GM19035 (cell line): ENCODE data around the gene MAN1A2.

Source experiments
- ATAC-seq: cut with Tn5 transposase; IDR thresholded peaks from one replicate; pipeline ENCODE4 v1.9.1; 2021; ENCODE audit not compliant: unreplicated experiment

The MAN1A2 gene

DNA sequence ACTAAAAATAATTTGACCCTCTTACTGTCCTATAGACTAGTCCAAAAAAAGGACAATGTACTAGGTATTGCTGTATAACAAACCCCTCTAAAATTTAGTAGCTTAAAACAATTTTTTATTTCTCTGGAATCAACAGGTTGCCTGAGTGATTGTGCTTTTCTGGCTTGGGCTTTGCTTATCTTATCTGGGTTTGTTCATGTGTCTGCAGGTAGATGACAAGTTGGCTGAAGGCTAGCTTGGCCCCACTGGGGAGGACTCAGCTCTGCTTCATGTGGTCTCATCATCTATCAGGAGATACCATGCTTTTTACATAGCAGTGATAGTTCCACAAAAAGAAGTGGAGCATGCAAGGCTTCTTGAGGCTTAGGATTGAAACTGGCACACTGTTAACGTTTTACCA, 114.2 kb downstream of the MAN1A2 start:
- ATAC-seq: no peak

DNA sequence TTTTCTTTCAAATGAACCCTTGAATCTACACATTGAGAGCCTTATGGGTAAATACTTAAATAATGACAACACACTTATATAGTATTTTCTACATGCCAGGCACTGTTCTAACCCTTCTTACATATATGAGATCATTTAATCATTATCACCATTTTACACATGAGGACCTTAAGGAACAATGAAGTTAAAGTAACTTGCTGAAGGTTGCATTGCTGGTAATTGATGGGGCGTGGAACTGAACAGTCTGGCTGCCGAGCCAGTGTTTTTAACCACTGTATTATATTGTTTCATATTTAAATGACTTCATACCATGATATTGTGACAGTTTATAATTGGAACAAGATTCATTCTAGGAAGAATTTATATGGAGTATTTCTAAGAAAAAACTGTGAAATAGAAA, 126.7 kb downstream of the MAN1A2 start:
- no peak for ATAC-seq

DNA sequence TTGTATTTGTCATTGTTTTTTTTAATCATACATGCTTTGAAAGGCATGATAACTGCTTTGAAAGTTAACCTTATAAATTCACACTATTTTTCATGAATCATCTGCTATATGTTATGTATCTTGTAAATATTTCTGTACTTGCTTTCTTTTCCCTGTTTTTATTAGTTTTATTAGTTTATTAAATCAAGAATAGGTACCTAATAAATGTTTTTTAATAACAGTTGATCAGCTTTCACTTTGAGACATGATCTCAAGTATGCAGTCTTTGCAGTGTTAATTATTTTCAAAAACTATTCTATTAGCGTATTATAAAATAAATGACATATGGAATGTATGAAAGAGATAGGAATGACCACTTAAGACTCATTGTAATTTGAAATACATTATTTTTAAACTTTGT, 127.8 kb downstream of the MAN1A2 start:
- no peak for ATAC-seq

DNA sequence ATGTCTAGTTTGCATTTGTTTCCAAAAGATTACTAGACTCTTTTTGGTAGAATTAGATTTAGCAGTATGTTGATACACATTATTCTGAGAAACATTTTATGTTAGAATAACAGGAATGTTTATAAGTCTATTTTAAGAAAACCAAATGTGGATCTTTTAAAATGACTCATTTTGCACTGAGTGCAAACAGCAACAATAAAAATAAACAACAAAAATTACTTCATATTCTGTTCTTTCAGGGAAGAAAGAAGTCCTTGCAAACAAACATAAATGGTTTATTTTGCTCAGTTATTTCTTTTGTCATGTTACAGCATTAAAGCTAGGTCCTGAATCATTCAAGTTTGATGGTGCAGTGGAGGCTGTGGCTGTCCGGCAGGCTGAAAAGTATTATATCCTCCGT, 131.8 kb downstream of the MAN1A2 start:
- no peak for ATAC-seq

DNA sequence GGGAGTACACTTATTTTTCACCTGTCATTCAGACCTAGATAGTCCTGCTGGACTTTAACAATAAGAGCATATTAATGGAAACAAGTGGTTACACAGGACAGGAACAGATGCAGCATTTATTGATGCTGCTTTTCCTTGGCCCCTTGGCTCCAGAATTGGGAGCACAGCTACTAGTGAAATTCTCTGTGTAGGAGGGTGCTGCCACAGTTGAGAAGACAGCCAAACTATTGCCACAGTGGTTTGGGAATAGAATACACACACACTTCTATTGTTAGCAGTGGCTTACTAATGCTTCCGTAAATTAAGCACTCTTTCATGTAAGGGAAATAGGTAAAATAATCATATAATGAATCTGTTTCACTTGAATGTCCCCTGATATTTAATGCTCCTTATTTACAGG, 133.3 kb downstream of the MAN1A2 start:
- ATAC-seq: no peak

DNA sequence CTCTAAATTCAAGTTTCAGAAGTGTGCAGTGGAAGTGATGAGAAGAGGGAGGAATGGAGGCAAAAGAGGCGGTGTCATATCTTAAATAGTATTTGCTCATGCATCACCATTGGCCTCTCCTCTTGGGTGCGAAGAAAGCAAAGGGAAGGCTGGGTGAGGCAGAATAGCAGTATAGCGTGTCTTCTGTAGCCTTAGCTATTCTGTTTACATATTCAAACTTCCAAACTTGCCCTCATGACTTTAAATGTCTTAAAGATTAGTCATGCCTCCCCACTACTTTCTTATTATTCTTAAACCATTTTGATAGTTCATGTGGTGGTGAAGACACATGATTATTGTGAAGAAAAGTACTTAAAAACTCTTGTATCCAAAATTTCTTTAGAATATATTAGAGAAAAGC, 134.0 kb downstream of the MAN1A2 start:
- no peak for ATAC-seq

DNA sequence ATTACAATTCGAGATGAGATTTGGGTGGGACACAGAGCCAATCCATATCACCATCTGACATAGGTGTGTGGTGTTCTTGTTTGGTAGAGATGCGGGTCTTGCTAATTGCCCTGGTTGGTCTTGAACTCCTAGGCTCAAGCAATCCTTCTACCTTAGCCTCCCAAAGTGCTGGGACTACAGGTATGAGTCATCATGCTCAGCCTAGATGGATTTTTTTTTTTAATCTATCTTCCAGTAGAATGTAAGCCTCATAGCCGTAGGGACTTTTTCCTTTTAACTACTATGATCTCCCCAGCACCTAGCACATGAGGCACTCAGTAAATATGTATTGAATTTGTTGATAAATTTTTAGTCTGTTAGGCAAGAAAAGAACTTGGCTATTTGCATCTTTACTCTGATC, 144.0 kb downstream of the MAN1A2 start:
- no peak for ATAC-seq

DNA sequence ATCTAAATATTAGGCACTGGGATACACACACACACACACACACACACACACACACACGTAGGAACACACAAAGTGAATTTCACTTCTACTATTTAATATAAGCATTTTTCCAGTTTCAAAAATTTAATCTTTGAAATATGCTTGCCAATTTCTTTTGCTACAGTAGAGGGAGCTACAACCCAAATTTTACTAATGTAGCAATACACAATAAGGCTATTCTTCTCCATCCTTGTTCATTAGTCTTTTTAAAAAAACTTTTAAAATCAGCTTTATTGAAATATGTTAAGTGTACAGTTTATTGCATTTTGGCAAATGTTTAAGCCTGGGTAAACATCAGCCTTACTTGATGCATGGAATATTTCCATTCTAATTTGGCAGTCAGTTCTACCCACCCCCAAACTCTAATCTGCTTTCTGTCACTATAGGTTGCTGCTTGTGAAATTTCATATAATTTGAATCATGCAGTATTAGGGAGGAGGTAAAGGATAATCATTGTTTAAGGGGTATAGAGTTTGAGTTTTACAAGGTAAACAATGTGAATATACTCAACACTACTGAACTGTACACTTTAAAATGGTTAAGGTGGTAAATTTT, 145.6 kb downstream of the MAN1A2 start:
- no peak for ATAC-seq

DNA sequence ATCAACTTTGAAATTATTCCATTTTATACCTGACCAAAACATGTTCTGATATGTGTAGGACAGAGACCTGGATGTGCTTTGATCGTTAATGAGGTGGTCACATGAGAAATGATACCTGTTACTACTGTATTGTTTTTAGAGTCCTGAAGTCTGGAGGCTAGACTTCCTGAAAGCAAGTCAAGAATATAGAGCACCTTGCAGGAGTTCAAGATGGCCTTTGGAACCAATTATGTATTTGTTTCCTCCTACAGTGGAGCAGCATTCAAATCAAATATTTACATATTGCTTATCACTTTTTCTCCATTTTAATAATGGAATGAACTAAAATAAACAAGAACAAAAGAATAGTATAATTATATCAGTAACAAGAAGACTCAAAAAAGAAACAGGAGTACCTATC, 155.9 kb downstream of the MAN1A2 start:
- ATAC-seq: no peak

DNA sequence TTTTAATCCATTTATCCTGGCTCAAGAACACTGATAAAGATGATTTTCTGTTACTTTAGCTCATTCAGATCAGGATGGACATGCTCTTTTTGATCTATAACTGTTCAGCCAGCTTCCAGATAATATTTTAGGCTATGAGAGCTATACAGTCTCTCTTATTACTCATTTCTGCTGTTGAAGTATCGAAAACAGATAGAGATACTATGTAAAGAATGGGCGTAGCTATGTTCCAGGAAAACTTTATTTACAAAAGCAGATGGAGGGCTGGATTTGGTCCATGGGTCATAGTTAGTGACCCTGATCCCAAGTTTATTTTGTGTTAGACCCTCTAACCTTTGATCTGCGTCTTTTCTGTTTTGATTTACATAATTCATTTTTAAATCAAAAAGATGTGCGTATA, 159.8 kb downstream of the MAN1A2 start:
- ATAC-seq: no peak

DNA sequence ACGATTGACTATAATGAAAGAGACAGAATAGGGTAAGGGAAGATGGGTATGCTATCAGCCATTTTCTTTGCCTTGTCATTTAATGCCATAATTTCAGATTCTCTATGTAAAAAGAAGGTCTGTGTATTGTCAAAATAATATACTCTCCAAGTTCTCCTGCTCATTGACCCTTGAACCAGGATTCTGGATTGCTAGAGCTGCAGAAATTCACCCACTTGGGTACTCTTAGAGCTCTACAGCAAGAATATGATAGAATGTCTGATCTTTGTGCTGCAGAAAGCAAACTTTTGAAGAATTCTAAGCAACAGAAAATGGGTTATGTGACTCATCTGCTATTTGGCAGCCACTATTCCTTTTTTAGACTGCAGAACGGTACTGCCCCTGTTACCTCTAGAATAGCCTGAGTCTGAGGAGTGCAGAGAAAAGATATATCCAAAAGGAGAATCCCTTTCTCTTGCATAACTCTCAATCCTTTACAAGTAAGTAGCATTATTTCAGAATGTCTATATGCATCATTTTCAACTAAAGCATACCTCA, 160.4 kb downstream of the MAN1A2 start:
- ATAC-seq: no peak

DNA sequence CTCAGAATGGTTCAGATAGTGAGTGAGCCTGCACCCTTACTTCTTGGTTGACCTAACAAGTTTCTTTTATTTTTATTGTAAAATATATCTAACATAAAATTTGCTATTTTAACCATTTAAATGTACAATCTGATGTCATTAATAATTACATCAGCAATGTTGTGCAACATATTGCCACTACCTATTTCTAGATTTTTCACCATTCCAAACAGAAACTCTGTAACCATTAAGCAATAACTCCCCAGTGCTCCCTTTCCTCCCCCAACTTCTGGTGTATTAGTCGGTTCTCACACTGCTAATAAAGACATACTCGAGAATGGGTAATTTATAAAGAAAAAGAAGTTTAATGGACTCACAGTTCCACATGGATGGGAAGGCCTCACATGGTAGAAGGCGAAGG, 162.4 kb downstream of the MAN1A2 start:
- no peak for ATAC-seq

DNA sequence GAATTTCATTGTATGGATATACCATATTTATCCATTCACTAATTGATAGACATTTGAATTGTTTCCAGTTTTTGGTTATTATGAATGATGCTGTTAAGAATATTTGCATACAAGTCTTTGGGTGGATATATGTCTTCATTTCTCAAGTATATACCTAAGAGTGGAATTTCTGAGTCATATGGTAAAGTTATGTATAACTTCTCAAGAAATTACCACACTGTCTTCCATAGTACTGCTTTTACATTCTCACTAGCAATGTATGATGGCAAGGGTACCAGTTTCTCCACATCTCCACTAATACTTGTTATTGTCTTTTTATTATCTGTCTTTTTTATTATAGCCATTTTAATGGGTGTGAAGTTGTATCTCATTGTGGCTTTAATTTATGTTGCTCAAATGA, 164.0 kb downstream of the MAN1A2 start:
- no peak for ATAC-seq

DNA sequence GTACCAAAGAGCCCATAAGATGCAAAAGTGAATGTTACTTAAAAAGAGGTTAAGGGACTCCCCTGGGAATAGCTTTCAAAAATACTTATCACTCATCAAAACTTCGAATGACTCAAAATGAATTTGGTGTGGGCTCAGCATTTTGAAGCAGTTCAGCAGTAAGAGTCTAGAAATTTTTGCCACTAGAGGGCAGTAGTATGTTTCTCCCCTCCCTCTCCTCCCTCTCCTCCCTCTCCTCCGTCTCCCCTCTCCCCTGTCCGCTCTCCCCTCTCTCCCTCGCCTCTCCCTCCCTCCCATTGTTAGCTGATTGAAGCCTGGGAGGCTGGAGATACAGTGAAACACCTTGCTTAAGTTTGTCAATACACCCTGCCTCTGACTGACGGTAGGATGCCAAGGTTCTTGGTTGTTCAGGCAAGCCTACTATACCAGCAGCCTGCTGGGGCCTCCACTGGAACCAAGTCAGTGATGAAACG, 167.8 kb downstream of the MAN1A2 start:
- ATAC-seq: peak; percentile 78

DNA sequence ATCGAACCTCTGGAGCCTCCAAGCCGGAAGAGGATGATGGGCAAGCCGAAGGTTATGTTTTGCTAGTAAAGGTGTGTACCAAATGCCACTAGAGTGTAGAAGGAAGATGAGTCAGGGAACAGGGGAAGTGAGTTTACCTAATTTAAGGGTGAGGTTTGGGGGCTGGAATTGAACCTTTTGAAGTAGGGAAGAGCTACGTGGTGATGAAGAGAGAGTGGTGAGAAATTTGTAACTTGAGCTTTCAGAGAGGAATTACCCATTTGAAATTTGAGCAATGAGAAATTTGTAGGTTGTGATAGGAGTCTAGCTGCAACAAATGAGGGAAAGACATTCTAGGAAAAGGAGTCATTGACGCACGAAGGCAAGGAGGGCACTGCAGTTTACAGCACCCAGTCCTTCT, 168.6 kb downstream of the MAN1A2 start:
- ATAC-seq: no peak

DNA sequence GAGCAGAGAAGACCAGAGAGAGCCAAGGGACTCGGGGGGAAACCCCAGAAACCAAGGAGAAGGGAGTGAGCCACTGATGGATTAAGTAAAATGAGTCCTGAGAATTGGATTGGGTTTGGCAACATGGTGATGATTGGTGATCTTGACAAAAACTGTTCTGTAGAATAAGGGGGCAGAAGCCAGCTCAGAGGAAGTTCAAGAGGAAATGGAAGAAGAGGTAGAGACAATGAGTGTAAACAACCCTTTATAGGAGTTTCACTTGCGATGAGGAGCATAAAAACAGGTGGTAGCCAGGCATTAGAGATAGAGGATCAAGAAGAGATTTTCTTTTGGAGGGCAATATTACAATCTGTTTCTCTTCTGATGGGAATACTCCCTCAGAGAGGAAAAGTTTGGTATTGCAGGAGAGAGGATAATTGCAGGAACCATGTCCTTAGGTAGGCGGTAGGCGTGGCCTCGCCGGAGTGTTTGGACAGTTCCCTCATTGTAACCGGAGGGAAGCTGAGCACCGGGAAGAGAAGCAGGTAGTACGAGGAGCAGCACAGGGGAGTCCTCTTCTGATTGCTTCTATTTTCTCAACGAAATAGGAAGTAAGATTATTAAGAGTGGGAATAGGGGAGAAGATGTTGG, 170.2 kb downstream of the MAN1A2 start:
- no peak for ATAC-seq

DNA sequence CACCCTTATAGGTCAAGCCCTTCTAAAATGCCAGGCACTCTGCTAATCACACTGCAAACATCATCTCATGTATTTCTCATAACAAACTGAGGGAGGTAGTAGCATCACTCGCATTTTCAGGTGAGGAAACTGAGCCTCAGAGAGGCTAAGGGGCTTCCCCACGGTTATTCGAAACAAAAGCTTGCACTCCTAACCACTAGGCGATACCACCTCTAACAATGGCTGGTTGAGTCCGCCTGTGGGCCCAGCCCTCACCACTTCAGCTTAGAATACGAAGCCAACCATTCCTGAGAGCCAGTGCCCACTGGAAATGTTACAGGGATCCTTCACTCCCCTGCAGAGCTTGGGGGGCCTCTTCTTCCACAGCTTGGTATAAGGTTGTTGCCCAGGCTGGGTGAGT, 173.3 kb downstream of the MAN1A2 start:
- ATAC-seq: no peak

DNA sequence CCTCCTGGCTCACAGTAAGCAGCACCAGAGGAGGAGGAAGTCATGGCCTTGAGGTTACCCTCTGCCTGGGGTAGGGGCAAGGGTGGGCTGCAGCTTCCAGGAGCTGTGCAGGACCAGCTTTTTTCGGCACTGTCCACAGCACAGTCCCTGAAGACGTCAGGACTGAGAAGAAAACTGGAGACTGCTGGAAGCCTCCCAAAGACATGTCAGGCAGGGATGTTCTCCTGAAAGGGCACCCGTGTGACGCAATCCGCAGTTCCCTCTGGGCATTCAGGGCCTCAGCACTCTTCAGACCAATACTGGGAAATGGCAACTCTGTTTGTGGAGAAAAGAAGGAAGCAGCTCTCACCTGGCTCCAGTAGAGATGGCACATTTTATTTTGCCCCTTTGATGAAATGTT, 173.8 kb downstream of the MAN1A2 start:
- ATAC-seq: no peak

DNA sequence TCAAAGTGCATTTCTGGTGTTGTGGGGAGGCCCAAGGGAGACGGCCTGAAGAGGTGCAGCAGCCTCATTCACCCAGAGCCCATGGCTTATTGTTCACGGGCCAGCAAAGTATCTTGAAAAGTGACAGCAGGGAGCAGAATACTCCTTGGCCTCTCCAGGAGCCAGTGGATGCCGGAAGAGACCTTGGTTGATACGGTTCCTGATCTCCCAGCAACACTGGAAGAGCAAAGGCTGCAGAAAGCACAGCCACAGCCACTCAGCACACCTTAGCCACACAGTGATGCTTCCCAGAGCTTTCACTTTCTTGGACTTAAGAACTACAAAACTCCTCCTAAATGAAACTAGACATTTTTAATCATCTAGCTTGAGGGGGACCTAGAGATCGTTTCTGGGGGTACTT, 174.3 kb downstream of the MAN1A2 start:
- no peak for ATAC-seq

DNA sequence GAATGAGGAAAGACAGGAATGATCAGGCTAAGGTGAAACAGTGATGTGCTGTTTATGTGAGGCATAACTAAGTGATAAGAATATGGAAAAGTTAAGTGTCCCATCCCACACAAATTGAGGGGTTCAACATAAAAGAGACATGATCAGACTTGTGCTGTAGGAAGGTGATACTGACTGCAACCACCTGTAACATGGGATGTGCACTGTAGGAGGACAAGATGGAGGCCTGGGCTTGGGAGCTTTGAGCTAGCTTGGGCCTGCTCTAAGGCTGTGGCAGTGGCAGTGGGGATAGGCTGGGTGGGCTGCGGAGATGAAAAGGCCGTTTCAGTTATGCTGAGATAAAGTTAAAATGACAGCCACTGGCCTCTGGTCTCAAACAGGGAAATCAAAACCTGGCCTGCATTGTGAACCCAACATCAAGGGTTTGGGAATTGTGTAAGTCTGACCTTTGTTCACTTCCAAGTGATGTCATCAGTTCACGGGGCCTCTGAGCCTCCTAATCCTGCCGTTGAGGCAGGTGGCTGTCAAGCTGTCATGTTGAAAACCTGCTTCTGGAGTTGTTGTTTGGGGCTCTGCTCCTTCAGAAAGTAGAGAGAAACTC, 177.4 kb downstream of the MAN1A2 start:
- no peak for ATAC-seq

DNA sequence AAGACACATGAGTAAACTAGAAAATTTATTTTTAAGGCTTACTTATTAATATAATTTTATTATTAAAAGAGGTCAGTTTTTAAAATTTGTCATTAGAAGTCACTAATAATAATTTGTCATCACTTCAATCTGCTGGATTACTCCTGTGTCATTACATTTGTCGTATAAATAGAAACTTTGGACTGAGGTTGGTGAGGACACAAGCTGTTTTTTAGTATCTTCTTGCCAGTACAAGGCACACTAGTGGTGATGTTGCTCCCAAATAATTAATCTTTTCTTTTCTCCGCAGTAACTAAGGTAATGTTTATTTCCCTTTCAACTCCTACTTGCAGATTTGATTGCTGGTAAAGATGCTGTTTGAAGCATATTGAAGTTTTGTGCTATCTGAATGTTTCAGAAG, 179.2 kb downstream of the MAN1A2 start:
- ATAC-seq: no peak

DNA sequence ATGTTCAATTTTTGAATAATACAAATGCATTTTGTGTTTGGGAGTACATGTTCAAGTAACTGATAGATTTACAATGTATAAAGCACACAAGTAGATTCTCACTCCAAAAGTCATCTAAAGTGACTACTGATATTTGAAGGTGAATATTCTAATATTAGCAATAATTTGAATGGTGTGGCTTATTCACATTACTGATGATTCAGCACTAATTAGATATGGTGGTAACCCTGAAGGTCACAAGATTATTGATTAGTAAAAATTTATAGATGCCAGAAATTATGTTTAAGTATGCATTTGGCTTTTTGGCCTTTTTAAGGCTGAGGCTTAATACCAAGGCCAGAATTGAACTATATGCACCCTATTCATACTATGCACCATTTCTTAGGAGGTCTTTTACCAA, 186.2 kb downstream of the MAN1A2 start:
- no peak for ATAC-seq

DNA sequence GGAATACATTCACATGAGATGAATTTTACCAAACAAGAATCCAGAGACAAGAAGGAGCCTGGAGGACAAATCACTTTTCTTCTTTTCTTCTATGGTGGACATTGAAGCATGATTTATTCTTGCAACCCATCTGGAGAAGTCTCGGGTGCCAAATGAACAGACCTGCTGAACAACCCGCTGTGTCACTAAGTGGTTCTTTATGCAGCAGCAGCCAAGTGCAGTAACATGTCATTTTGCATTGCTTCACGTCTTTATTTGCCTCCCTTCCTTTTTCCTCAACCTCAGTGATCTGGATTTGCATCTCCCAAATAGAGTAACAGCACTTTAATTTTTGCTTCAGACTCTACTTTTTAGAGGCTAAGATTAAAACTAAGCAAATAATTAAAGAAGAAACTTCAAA, 188.6 kb downstream of the MAN1A2 start:
- no peak for ATAC-seq
